ENCODE data around the gene SCIMP.

The SCIMP gene

GRCh38 chr17:5234645-5235576 is at the start of gene SCIMP:
TSS of gene SCIMP (minus strand) at chr17:5234860. CDS start at chr17:5234755, 105 bp downstream.
- no peak for DNase-seq (ENCODE audit: low read depth)
- H3K4me3 ChIP-seq (ENCODE audit: low read depth, low read length): no peak within 1 kb of the TSS

- DNase-seq (ENCODE audit: low read depth): no peak
- H3K4me3 ChIP-seq (ENCODE audit: low read depth, low read length): peak overlapping the region; percentile 71
These were observed 49.1 kb upstream of the SCIMP start for GRCh38 chr17:5283571-5284315.

GRCh38 chr17:5282642-5283217 is 48.1 kb upstream of the SCIMP start:
- peak overlapping the region; percentile 71 for H3K4me3 ChIP-seq (ENCODE audit: low read depth, low read length)
- no peak for DNase-seq (ENCODE audit: low read depth)

GRCh38 chr17:5281814-5282641 is 47.4 kb upstream of the SCIMP start, which contains the start of gene RABEP1:
TSS of gene RABEP1 (plus strand) at chr17:5282284. CDS start at chr17:5282487, 203 bp downstream.
- peak; percentile 69 for DNase-seq (ENCODE audit: low read depth)
- H3K4me3 ChIP-seq (ENCODE audit: low read depth, low read length): peak within 1 kb of the TSS; percentile 71

- DNase-seq (ENCODE audit: low read depth): no peak
- H3K4me3 ChIP-seq (ENCODE audit: low read depth, low read length): no peak overlapping the region
These were observed 37.7 kb upstream of the SCIMP start for GRCh38 chr17:5272322-5272721.

GRCh38 chr17:5269241-5269960 is 34.7 kb upstream of the SCIMP start:
- H3K4me3 ChIP-seq (ENCODE audit: low read depth, low read length): no peak overlapping the region

GRCh38 chr17:5264893-5265292 is 30.2 kb upstream of the SCIMP start:
- DNase-seq (ENCODE audit: low read depth): no peak
- no peak overlapping the region for H3K4me3 ChIP-seq (ENCODE audit: low read depth, low read length)

More at GRCh38 chr17:5269241-5269960, 34.7 kb upstream of the SCIMP start:
- no peak for DNase-seq (ENCODE audit: low read depth)

- DNase-seq (ENCODE audit: low read depth): no peak
- no peak overlapping the region for H3K4me3 ChIP-seq (ENCODE audit: low read depth, low read length)
These were observed 28.8 kb upstream of the SCIMP start for GRCh38 chr17:5263441-5263840.

- H3K4me3 ChIP-seq (ENCODE audit: low read depth, low read length): no peak overlapping the region
- DNase-seq (ENCODE audit: low read depth): no peak
These were observed 27.8 kb upstream of the SCIMP start for GRCh38 chr17:5262416-5262991.

GRCh38 chr17:5260542-5260941 is 25.9 kb upstream of the SCIMP start:
- no peak for DNase-seq (ENCODE audit: low read depth)
- H3K4me3 ChIP-seq (ENCODE audit: low read depth, low read length): no peak overlapping the region

- DNase-seq (ENCODE audit: low read depth): no peak
- no peak overlapping the region for H3K4me3 ChIP-seq (ENCODE audit: low read depth, low read length)
These were observed 22.5 kb upstream of the SCIMP start for GRCh38 chr17:5257124-5257523.

GRCh38 chr17:5254903-5255521 is 20.4 kb upstream of the SCIMP start:
- H3K4me3 ChIP-seq (ENCODE audit: low read depth, low read length): no peak overlapping the region
- no peak for DNase-seq (ENCODE audit: low read depth)

- H3K4me3 ChIP-seq (ENCODE audit: low read depth, low read length): no peak overlapping the region
- DNase-seq (ENCODE audit: low read depth): no peak
These were observed 19.8 kb upstream of the SCIMP start for GRCh38 chr17:5254414-5254813.

GRCh38 chr17:5249615-5250014 is 15.0 kb upstream of the SCIMP start:
- H3K4me3 ChIP-seq (ENCODE audit: low read depth, low read length): no peak overlapping the region
- DNase-seq (ENCODE audit: low read depth): peak; percentile 36

GRCh38 chr17:5248821-5249479 is 14.3 kb upstream of the SCIMP start:
- no peak overlapping the region for H3K4me3 ChIP-seq (ENCODE audit: low read depth, low read length)
- no peak for DNase-seq (ENCODE audit: low read depth)

- DNase-seq (ENCODE audit: low read depth): no peak
- no peak overlapping the region for H3K4me3 ChIP-seq (ENCODE audit: low read depth, low read length)
These were observed 13.0 kb upstream of the SCIMP start for GRCh38 chr17:5247621-5248020.
